Smooth muscle cell (in vitro differentiated cells): Measurements from ENCODE around the gene GRAP. TPM values are rescaled to one million over a fixed set of nuclear protein-coding genes. Genes with fewer than 3 reads are reported as not detected.

ENCODE experiments used
- DNase-seq: peaks from one replicate; lab custom pipeline; 2025; ENCODE audit not compliant: unreplicated experiment; lab: John Stamatoyannopoulos, UW
- H2AFZ ChIP-seq: fragments of 200-600 bp; sonication (generic); 2 replicates; pipeline ENCODE4 v1.6.0; 2016; ENCODE audit warnings: antibody characterized with exemption, low read depth, mild to moderate bottlenecking
- H3F3A ChIP-seq: fragments of 200-600 bp; sonication (generic); 2 replicates; pipeline ENCODE4 v1.6.0; 2017; ENCODE audit warnings: antibody characterized with exemption, low read depth
- H3K27ac ChIP-seq: fragments of 200-600 bp; sonication (generic); 2 replicates; pipeline ENCODE4 v1.5.1; 2016; ENCODE audit warnings: low read depth, mild to moderate bottlenecking
- H3K27me3 ChIP-seq: fragments of 200-600 bp; sonication (generic); 2 replicates; pipeline ENCODE4 v1.6.1; 2016; ENCODE audit warnings: low read depth, mild to moderate bottlenecking
- H3K36me3 ChIP-seq: fragments of 200-600 bp; sonication (generic); 2 replicates; pipeline ENCODE4 v1.5.1; 2016; ENCODE audit warnings: low read depth
- H3K4me1 ChIP-seq: fragments of 200-600 bp; sonication (generic); 2 replicates; pipeline ENCODE4 v1.5.1; 2016; ENCODE audit warnings: low read depth
- H3K4me2 ChIP-seq: fragments of 200-600 bp; sonication (generic); 2 replicates; pipeline ENCODE4 v1.6.0; 2016; ENCODE audit warnings: mild to moderate bottlenecking
- H3K4me3 ChIP-seq: fragments of 200-600 bp; sonication (generic); 2 replicates; pipeline ENCODE4 v1.5.1; 2016; ENCODE audit warnings: mild to moderate bottlenecking
- H3K79me2 ChIP-seq: fragments of 200-600 bp; sonication (generic); 2 replicates; pipeline ENCODE4 v1.6.0; 2016; ENCODE audit warnings: low read depth, mild to moderate bottlenecking
- H3K9ac ChIP-seq: fragments of 200-600 bp; sonication (generic); 2 replicates; pipeline ENCODE4 v1.6.0; 2016; ENCODE audit warnings: low read depth
- H3K9me3 ChIP-seq: fragments of 200-600 bp; sonication (generic); replicated peaks from 2 replicates; pipeline ENCODE4 v1.5.1; 2016; ENCODE audit warnings: low read depth
- H4K20me1 ChIP-seq: fragments of 200-600 bp; sonication (generic); 2 replicates; pipeline ENCODE4 v1.6.0; 2016; ENCODE audit warnings: low read depth
- WGBS: methylation state at CpG from one replicate; pipeline ENCODE4 v1.1.7; 2016; ENCODE audit warnings: low lambda C conversion rate; 5-methylcytosine and 5-hydroxymethylcytosine counted together
- polyA plus RNA-seq: library from polyadenylated mRNA; unstranded; fragments of >200 nt; fragmentation: Nextera tagmentation; extraction: Ambion mirVana; gene quantifications from 2 replicates; pipeline ENCODE4 v1.2.1, GENCODE V29; 2016
- small RNA-seq: library from RNA; depleted of rRNA; stranded (forward); fragments of <200 nt; gene quantifications from one replicate; pipeline ENCODE3, GENCODE V24; 2014
- total RNA-seq: library from RNA; depleted of rRNA; stranded (reverse); fragments of >200 nt; gene quantifications from 2 replicates; pipeline ENCODE4 v1.2.3, GENCODE V29; 2014
- TF ChIP-seq, protein P1 (sequence below): fragments of 200-600 bp; sonication (generic); IDR thresholded peaks from 2 replicates; pipeline ENCODE4 v1.5.1; 2017; ENCODE audit warnings: borderline replicate concordance, mild to moderate bottlenecking, antibody characterized with exemption; ENCODE audit not compliant: insufficient read depth, poor library complexity, severe bottlenecking

Gene GRAP
- total and polyA plus RNA-seq, 2 experiments from 2014 or later, result 0.30 TPM; not detected in 1

- H3F3A ChIP-seq, result no peaks in the 10 kb centered on the region
- H3K9me3 ChIP-seq, result no peaks in the 10 kb centered on the region
- WGBS, result 94% methylated on average over 7 of the region's 7 CpGs
- H3K27me3 ChIP-seq, result no peaks in the 10 kb centered on the region
- no peak overlapping the region for H3K9ac ChIP-seq
- H3K79me2 ChIP-seq, result no peaks in the 10 kb centered on the region
- TF ChIP-seq, protein P1, sequence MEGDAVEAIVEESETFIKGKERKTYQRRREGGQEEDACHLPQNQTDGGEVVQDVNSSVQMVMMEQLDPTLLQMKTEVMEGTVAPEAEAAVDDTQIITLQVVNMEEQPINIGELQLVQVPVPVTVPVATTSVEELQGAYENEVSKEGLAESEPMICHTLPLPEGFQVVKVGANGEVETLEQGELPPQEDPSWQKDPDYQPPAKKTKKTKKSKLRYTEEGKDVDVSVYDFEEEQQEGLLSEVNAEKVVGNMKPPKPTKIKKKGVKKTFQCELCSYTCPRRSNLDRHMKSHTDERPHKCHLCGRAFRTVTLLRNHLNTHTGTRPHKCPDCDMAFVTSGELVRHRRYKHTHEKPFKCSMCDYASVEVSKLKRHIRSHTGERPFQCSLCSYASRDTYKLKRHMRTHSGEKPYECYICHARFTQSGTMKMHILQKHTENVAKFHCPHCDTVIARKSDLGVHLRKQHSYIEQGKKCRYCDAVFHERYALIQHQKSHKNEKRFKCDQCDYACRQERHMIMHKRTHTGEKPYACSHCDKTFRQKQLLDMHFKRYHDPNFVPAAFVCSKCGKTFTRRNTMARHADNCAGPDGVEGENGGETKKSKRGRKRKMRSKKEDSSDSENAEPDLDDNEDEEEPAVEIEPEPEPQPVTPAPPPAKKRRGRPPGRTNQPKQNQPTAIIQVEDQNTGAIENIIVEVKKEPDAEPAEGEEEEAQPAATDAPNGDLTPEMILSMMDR, result no peak
- no peak for DNase-seq
- peaks cover 7% of the 10 kb centered on the region for H4K20me1 ChIP-seq
- no peak overlapping the region for H3K4me3 ChIP-seq
- peaks cover 12% of the 10 kb centered on the region for H3K4me1 ChIP-seq
- H3K27ac ChIP-seq, result no peak overlapping the region
- H3K36me3 ChIP-seq, result no peaks in the 10 kb centered on the region
- H3K4me2 ChIP-seq, result no peak overlapping the region
- no peak overlapping the region for H2AFZ ChIP-seq
Observed at GRCh38 chr17:18971801-18972200, 75.0 kb downstream of the GRAP start.

Small RNA genes within 50 kb of the gene (small RNA-seq; reads per million reads assigned to genes)
- not detected for gene AC090286.3

Other genes starting within 250 kb of the GRAP start
- 37.9 and 39.8 TPM in 2 replicates for gene PRPSAP2, start 188.8 kb downstream of the GRAP start, total RNA-seq
- gene PRPSAP2, start 188.8 kb downstream of the GRAP start, polyA plus RNA-seq, result 24.0 TPM in 2 replicates
- not detected in 2 replicates for gene SLC5A10, start 94.8 kb downstream of the GRAP start, total RNA-seq
- gene SLC5A10, start 94.8 kb downstream of the GRAP start, polyA plus RNA-seq, result not detected in 2 replicates
- gene FAM83G, start 42.2 kb downstream of the GRAP start, total RNA-seq, result 10.0 and 14.2 TPM in 2 replicates
- 8.2 and 16.0 TPM in 2 replicates for gene FAM83G, start 42.2 kb downstream of the GRAP start, polyA plus RNA-seq
- gene GRAPL, start 80.6 kb upstream of the GRAP start, total RNA-seq, result not detected in 2 replicates
- not detected in 2 replicates for gene GRAPL, start 80.6 kb upstream of the GRAP start, polyA plus RNA-seq
- gene EPN2, start 190.4 kb upstream of the GRAP start, total RNA-seq, result 27.6 and 35.4 TPM in 2 replicates
- 46.7 and 61.2 TPM in 2 replicates for gene EPN2, start 190.4 kb upstream of the GRAP start, polyA plus RNA-seq